NT2/D1 (cell line): ENCODE measurements around the gene ARFGEF3.

Experiments used
- YY1 ChIP-seq: IDR thresholded peaks from 2 replicates; pipeline ENCODE4 v1.6.1; 2011; ENCODE audit not compliant: insufficient read length, insufficient read depth
- ZNF274 ChIP-seq: IDR thresholded peaks from 2 replicates; pipeline ENCODE4 v1.6.1; 2011; ENCODE audit warnings: mild to moderate bottlenecking, low read depth, low read length

DNA sequence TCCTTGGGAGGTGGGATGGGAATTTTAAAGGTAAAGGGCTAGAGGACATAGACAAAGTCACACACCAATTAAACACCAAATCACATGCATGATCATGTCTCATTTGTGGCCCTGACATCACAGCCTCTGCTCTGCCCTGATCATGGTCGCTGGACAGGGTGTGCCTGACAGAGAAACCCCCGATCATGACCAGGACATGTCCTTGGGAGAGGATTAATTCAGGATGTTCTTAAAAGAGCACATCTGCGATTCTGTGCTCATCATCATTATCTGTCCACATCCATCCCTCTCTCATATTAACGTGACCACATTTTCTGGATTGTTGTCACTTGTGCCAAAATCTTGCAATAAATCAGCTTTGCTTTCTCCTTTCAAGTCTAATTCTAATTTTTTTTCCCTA is 64.2 kb downstream of the ARFGEF3 start:
- TF ChIP-seq ZNF274 = no peak
- no peak for TF ChIP-seq YY1
